ENCODE results near the gene DNAH1.

The DNAH1 gene

GRCh38 chr3:52349611-52350395, 33.7 kb downstream of the DNAH1 start:
- DNase-seq, result no peak
- no peaks in the 10 kb centered on the region for H3K27me3 ChIP-seq (replicated peaks; ENCODE audit: insufficient read depth, low read length)
- H3K79me2 ChIP-seq (ENCODE audit: low read length), result no peaks in the 10 kb centered on the region
- H3K36me3 ChIP-seq (replicated peaks; ENCODE audit: insufficient read depth, low read length), result no peaks in the 10 kb centered on the region
- no peak overlapping the region for H3K4me2 ChIP-seq (ENCODE audit: low read depth, low read length)
- no peak overlapping the region for H3K27ac ChIP-seq (ENCODE audit: low read length)
- no peak overlapping the region for H3K9ac ChIP-seq (ENCODE audit: low read length)
- no peak overlapping the region for H2AFZ ChIP-seq (ENCODE audit: low read length)
- H3K9me2 ChIP-seq (replicated peaks; ENCODE audit: insufficient read depth, low read length), result no peaks in the 10 kb centered on the region
- H3K4me3 ChIP-seq (ENCODE audit: low read length), result no peak overlapping the region
- no peaks in the 10 kb centered on the region for H4K20me1 ChIP-seq (ENCODE audit: insufficient read depth, low read length)
- TF ChIP-seq EZH2phosphoT487 (IDR thresholded peaks at IDR 0.05; ENCODE audit: low read length), result no peak
- no peak for TF ChIP-seq CTCF (IDR thresholded peaks at IDR 0.05; ENCODE audit: low read length)
- TF ChIP-seq EZH2 (optimal IDR thresholded peaks at IDR 0.05; ENCODE audit: low read depth, low read length), result no peak
- H3K9me3 ChIP-seq (replicated peaks; ENCODE audit: insufficient read depth, low read length), result no peaks in the 10 kb centered on the region
- no peaks in the 10 kb centered on the region for H3F3A ChIP-seq (ENCODE audit: insufficient read depth, low read length)
- no peaks in the 10 kb centered on the region for H3K4me1 ChIP-seq (ENCODE audit: low read length)

GRCh38 chr3:52350416-52350815, 34.3 kb downstream of the DNAH1 start:
- DNase-seq, result no peak
- no peaks in the 10 kb centered on the region for H3K9me3 ChIP-seq (replicated peaks; ENCODE audit: insufficient read depth, low read length)
- no peak overlapping the region for H3K4me3 ChIP-seq (ENCODE audit: low read length)
- no peak overlapping the region for H2AFZ ChIP-seq (ENCODE audit: low read length)
- no peaks in the 10 kb centered on the region for H3K4me1 ChIP-seq (ENCODE audit: low read length)
- no peaks in the 10 kb centered on the region for H3K9me2 ChIP-seq (replicated peaks; ENCODE audit: insufficient read depth, low read length)
- H3K9ac ChIP-seq (ENCODE audit: low read length), result no peak overlapping the region
- H3K27me3 ChIP-seq (replicated peaks; ENCODE audit: insufficient read depth, low read length), result no peaks in the 10 kb centered on the region
- no peak overlapping the region for H3K27ac ChIP-seq (ENCODE audit: low read length)
- H4K20me1 ChIP-seq (ENCODE audit: insufficient read depth, low read length), result no peaks in the 10 kb centered on the region
- no peaks in the 10 kb centered on the region for H3K79me2 ChIP-seq (ENCODE audit: low read length)
- no peak overlapping the region for H3K4me2 ChIP-seq (ENCODE audit: low read depth, low read length)
- no peaks in the 10 kb centered on the region for H3K36me3 ChIP-seq (replicated peaks; ENCODE audit: insufficient read depth, low read length)
- no peak for TF ChIP-seq EZH2 (optimal IDR thresholded peaks at IDR 0.05; ENCODE audit: low read depth, low read length)
- no peak for TF ChIP-seq CTCF (IDR thresholded peaks at IDR 0.05; ENCODE audit: low read length)
- TF ChIP-seq EZH2phosphoT487 (IDR thresholded peaks at IDR 0.05; ENCODE audit: low read length), result no peak
- H3F3A ChIP-seq (ENCODE audit: insufficient read depth, low read length), result no peaks in the 10 kb centered on the region

- H3K27me3 ChIP-seq (replicated peaks; ENCODE audit: insufficient read depth, low read length), result no peaks in the 10 kb centered on the region
- H3K36me3 ChIP-seq (replicated peaks; ENCODE audit: insufficient read depth, low read length), result no peaks in the 10 kb centered on the region
- TF ChIP-seq CTCF (IDR thresholded peaks at IDR 0.05; ENCODE audit: low read length) (no peak), EZH2phosphoT487 (IDR thresholded peaks at IDR 0.05; ENCODE audit: low read length) (no peak), EZH2 (optimal IDR thresholded peaks at IDR 0.05; ENCODE audit: low read depth, low read length) (no peak)
- H3F3A ChIP-seq (ENCODE audit: insufficient read depth, low read length), result no peaks in the 10 kb centered on the region
- no peak for DNase-seq
- H3K9ac ChIP-seq (ENCODE audit: low read length), result no peak overlapping the region
- no peaks in the 10 kb centered on the region for H3K79me2 ChIP-seq (ENCODE audit: low read length)
- H3K9me2 ChIP-seq (replicated peaks; ENCODE audit: insufficient read depth, low read length), result no peaks in the 10 kb centered on the region
- no peaks in the 10 kb centered on the region for H4K20me1 ChIP-seq (ENCODE audit: insufficient read depth, low read length)
- no peak overlapping the region for H2AFZ ChIP-seq (ENCODE audit: low read length)
- H3K4me2 ChIP-seq (ENCODE audit: low read depth, low read length), result no peak overlapping the region
- no peak overlapping the region for H3K27ac ChIP-seq (ENCODE audit: low read length)
- H3K9me3 ChIP-seq (replicated peaks; ENCODE audit: insufficient read depth, low read length), result no peaks in the 10 kb centered on the region
- no peaks in the 10 kb centered on the region for H3K4me1 ChIP-seq (ENCODE audit: low read length)
- H3K4me3 ChIP-seq (ENCODE audit: low read length), result no peak overlapping the region
Measured at GRCh38 chr3:52350981-52351761, 35.1 kb downstream of the DNAH1 start.
